Upper lobe of left lung (tissue), 4 donors: ENCODE results near the gene CEP70.

Source experiments
- CTCF ChIP-seq, 6 experiments: fragments of 450-650 bp in 4 of 6; fragments of 200-600 bp in 2 of 6; sonication (generic) in 2 of 6; IDR thresholded peaks; one replicate each; pipeline ENCODE4 v1.5.1; 2016 to 2019; ENCODE audit warnings: antibody characterized with exemption in 6 of 6
- POLR2A ChIP-seq, 4 donors: fragments of 450-650 bp; IDR thresholded peaks; one replicate each; pipeline ENCODE4 v1.5.1; 2016 to 2017; ENCODE audit warnings: antibody characterized with exemption in 4 of 4, mild to moderate bottlenecking in 2 of 4
- POLR2AphosphoS5 ChIP-seq, 2 donors: sonication (generic); formaldehyde crosslinking; IDR thresholded peaks; one replicate each; pipeline ENCODE4 v1.5.1; 2017; ENCODE audit warnings: antibody characterized with exemption in 2 of 2

DNA sequence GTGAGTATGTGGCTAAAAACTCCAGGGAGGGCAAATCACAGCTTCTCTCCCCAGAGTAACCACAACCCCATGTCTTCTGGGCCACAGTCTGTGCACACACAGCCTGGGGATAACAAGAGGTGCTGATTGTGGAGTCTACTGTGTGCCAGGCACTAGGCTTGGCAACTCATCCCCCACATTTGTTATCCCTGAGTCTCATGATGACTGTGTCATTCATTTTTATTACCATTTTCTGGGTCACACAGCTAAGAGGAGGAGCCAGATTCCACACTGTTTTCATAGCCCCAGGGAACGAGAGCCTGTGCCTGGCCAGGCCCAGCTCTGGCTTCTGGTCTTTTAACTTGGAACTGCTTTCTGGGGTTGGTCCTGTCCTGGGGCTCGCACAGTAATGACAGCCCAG lies 125.2 kb downstream of the CEP70 start:
- TF ChIP-seq CTCF (IDR thresholded peaks at IDR 0.05) (no peak), POLR2A (IDR thresholded peaks at IDR 0.05) (no peak), POLR2AphosphoS5 (IDR thresholded peaks at IDR 0.05) (no peak)
